AG04449 (cell line): ENCODE results near the gene IZUMO1R.

ENCODE experiments used
- CTCF ChIA-PET: fragments of 350-600 bp; formaldehyde crosslinking; extraction: SDS; loops from one replicate; lab custom pipeline; 2021; ENCODE audit warnings: antibody characterized with exemption; lab: Yijun Ruan, JAX
- POLR2A ChIA-PET: fragments of 400-600, 350-600 bp; formaldehyde crosslinking; extraction: SDS; loops from one replicate; lab custom pipeline; 2020; ENCODE audit warnings: antibody characterized with exemption, inconsistent platforms; lab: Yijun Ruan, JAX
- DNase-seq: peaks from one replicate; pipeline ENCODE4 v3.0.0-alpha.2; 2010; ENCODE audit warnings: low read depth, low spot score
- H3K4me3 ChIP-seq: 2 replicates; pipeline ENCODE4 v1.5.1; 2011; ENCODE audit warnings: low read depth, mild to moderate bottlenecking, control low read depth, low read length
- TF ChIP-seq, protein P1 (sequence below): IDR thresholded peaks from one replicate; pipeline ENCODE4 v1.5.1; 2011; ENCODE audit warnings: mild to moderate bottlenecking, moderate library complexity, low read length, control low read depth, inconsistent platforms; ENCODE audit not compliant: insufficient read depth; ENCODE audit errors: missing control alignments

The IZUMO1R gene

DNA sequence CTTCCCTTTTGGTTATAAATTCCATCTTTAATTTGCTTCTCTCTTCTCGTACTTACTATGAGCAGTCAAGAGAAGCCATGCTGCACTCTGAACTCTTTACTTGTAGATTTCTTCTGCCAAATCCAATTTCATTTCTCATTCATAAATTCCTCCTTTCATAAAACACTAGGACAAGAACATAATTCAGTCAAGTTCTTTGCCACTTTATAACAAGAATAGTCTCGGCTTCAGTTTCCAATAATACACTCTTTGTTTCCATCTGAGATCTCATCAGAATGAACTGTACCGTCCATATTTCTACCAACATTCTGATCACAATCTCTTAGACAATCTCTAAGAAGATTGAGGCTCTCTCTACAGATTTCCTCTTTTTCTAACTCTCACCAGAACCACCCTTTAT is 25.1 kb downstream of the IZUMO1R start:
- TF ChIP-seq, protein P1, sequence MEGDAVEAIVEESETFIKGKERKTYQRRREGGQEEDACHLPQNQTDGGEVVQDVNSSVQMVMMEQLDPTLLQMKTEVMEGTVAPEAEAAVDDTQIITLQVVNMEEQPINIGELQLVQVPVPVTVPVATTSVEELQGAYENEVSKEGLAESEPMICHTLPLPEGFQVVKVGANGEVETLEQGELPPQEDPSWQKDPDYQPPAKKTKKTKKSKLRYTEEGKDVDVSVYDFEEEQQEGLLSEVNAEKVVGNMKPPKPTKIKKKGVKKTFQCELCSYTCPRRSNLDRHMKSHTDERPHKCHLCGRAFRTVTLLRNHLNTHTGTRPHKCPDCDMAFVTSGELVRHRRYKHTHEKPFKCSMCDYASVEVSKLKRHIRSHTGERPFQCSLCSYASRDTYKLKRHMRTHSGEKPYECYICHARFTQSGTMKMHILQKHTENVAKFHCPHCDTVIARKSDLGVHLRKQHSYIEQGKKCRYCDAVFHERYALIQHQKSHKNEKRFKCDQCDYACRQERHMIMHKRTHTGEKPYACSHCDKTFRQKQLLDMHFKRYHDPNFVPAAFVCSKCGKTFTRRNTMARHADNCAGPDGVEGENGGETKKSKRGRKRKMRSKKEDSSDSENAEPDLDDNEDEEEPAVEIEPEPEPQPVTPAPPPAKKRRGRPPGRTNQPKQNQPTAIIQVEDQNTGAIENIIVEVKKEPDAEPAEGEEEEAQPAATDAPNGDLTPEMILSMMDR: no peak
- CTCF ChIA-PET: no interaction called here
- H3K4me3 ChIP-seq: no peak overlapping the region
- no peak for DNase-seq
- POLR2A ChIA-PET: no interaction called here

DNA sequence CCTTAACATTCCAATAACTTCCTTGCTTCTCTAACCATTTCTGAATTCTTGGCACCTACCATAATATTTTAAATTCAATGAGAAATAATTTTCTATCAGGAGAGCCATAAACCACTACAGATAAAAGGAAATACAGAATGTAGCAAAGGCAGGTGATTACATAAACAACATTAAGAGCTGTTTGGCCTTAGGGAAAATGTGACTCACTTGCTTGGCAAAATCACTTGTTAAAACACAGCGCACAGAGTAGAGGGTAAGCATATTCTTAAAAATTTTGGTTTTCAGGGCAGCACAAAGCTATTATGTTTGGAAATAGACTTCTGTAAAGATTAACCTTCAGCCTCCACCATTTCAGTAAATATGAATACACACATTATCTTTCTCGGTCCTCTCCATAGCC is 26.4 kb downstream of the IZUMO1R start:
- TF ChIP-seq, protein P1: no peak
- DNase-seq: no peak
- H3K4me3 ChIP-seq: no peak overlapping the region
- ChIA-PET POLR2A (no interaction called here), CTCF (interaction anchor here (1.0 kb wide), 1 partner anchor 11 kb away, joined by 3 read pairs; no protein-coding TSS in a partner anchor)

DNA sequence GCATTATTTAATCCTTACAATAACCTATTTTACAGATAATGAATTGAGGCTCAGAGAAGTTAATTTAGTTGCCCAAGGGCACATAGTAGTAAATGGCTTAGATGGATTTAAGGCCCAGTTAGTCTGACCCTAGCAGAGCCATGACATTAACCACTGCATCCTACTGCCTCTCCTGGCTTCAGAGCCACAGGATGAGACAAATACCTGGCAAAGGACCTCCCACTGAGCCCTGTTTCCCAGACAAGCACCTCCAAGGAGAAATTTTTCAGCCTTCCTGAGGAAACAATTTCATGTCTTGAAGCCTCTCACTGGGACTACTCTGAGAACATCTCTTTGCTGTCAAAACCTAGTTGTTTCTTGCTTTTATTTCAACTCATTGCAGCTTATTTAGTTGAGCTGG is 28.4 kb downstream of the IZUMO1R start:
- TF ChIP-seq, protein P1: no peak
- POLR2A ChIA-PET: no interaction called here
- DNase-seq: no peak
- no peak overlapping the region for H3K4me3 ChIP-seq
- CTCF ChIA-PET: interaction anchor here (1.3 kb wide), 1 partner anchor 84 kb away, joined by 3 read pairs; no protein-coding TSS in a partner anchor

DNA sequence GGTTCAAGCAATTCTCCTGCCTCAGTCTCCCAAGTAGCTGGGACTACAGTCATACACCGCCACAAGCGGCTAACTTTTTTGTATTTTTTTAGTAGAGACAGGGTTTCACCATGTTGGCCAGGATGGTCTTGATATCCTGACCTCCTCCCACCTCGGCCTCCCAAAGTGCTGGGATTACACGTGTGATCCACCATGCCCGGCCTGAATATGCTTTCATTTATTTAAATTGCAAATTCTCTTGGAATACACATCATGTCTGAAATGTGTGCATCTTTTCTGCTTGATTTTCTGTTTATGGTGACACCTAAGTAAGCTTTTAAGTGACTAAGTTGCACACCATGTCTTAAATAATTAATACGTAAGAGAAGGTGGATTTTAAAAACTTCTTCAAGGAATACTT is 31.7 kb downstream of the IZUMO1R start:
- DNase-seq: no peak
- ChIA-PET CTCF (interaction anchor here (2.0 kb wide), 1 partner anchor 415 kb away, joined by 6 read pairs; no protein-coding TSS in a partner anchor), POLR2A (no interaction called here)
- TF ChIP-seq, protein P1: no peak
- H3K4me3 ChIP-seq: no peak overlapping the region

DNA sequence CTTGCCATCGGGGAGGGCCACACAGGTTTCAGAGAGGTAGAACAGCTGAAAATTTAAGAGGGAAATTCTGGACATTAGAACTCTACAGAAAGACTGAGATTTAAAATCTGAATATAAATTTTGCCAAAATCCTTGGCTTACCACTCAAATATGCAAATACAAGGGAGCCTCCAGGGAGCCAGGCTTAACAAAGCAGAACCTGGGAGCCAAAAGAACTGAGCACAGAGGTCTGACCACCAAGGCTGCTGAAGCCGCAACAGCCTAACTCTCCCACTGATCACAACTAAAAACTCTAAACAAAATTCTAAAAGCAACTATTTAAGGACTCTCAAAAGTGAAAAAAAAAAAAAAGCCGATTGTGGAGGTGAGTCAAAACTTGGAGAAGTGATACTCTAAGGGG is 34.3 kb downstream of the IZUMO1R start:
- TF ChIP-seq, protein P1: no peak
- POLR2A ChIA-PET: no interaction called here
- CTCF ChIA-PET: no interaction called here
- H3K4me3 ChIP-seq: no peak overlapping the region
- no peak for DNase-seq

DNA sequence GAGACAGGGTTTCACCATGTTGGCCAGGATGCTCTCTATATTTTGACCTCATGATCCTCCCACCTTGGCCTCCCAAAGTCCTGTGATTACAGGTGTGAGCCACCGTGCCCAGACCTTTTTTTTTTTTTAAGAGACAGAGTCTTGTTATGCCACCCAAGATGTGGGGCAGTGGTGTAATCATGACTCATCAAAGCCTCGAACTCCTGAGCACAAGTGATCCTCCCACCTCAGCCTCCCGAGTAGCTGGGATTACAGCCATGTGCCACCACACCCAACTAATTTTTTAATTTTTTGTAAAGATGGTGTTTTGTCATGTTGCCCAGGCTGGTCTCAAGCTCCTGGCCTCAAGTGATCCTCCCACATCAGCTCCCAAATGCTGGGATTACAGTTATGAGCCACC is 37.9 kb downstream of the IZUMO1R start:
- DNase-seq: no peak
- TF ChIP-seq, protein P1: no peak
- POLR2A ChIA-PET: no interaction called here
- no peak overlapping the region for H3K4me3 ChIP-seq
- CTCF ChIA-PET: interaction anchor here (0.8 kb wide), 1 partner anchor 11 kb away, joined by 3 read pairs; no protein-coding TSS in a partner anchor
